Muscle of arm (tissue), 12 donors: ENCODE measurements around the gene ATP7B. TPM values are rescaled to one million over a fixed set of nuclear protein-coding genes. Genes with fewer than 3 reads are reported as not detected.

Experiments
- DNase-seq: peaks from one replicate; pipeline ENCODE4 v3.0.0-alpha.2; 2013
- polyA plus RNA-seq, 12 donors: library from polyadenylated mRNA; unstranded; fragments of 120-200 nt; gene quantifications; one replicate each; pipeline ENCODE4 v1.2.1, GENCODE V29; 2013; ENCODE audit not compliant: insufficient read length in 12 of 12

Gene ATP7B
- polyA plus RNA-seq, 12 donors: 4.4 to 19.8 (median 6.6) TPM; not detected in 1

GRCh38 chr13:51894239-51894638 lies 117.0 kb downstream of the ATP7B start:
- no peak for DNase-seq

DNA sequence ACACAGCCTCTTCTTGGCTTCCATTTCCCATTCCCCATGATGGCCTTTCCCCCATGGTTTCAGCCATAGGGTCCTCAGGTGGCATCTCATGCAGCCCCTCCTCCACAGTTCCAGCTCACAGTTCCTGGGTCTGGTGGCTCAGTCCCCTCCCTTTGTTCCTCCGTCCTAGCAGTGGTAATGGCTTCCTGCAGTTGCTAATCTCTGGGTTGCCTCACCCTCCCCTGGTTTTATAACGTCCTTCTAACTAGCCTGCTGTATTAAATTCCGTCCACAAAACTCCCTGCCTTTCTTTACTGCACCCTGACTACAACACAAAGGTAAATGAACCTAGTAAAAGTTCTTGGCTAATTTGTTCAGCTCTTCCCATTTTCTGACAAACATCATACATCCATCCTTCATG lies 118.6 kb downstream of the ATP7B start:
- DNase-seq: no peak

DNA sequence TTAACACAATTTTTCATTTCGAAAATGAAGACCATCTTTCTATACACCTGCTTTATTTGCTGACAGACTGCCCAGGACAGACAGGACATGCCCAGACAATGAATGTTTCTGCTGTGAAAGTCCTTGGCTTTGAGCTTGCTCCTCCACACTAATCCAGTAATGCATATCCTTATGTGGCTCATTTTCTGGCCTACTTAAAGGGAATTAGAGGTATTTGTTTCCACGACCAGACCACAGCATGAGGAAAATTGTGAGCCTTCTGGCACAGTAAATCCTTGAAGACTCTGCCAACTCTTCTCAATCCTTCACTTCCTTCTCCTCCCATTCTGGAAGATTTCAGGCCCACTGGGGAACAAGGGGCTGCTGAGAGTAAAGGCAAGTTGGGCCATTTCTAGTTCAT lies 123.8 kb downstream of the ATP7B start:
- DNase-seq: peak; percentile 11

GRCh38 chr13:51885651-51886050 lies 125.6 kb downstream of the ATP7B start:
- no peak for DNase-seq

- DNase-seq: no peak
Observed at GRCh38 chr13:51883226-51883600, 128.0 kb downstream of the ATP7B start.

Other genes with a start within 250 kb of the ATP7B start
- gene DHRS12, start 207.3 kb downstream of the ATP7B start, polyA plus RNA-seq: 10 to 100 TPM in 9 of 12 donors, 1 to 10 TPM in 1, not detected in 2; 9.6 to 18.0 (median 14.5) TPM
- gene TMEM272, start 166.3 kb downstream of the ATP7B start, polyA plus RNA-seq: under 1 TPM in 10 of 12 donors, not detected in 2; 0.08 to 0.55 (median 0.17) TPM
- not detected for gene CCDC70, start 149.5 kb downstream of the ATP7B start, polyA plus RNA-seq
- gene ALG11, start 948 bp upstream of the ATP7B start, polyA plus RNA-seq: 10 to 100 TPM in 11 of 12 donors, not detected in 1; 17.5 to 32.8 (median 23.4) TPM
- gene UTP14C, start 13.2 kb upstream of the ATP7B start, polyA plus RNA-seq: 10 to 100 TPM in 11 of 12 donors, not detected in 1; 19.2 to 26.4 (median 22.8) TPM
- gene NEK5, start 117.6 kb upstream of the ATP7B start, polyA plus RNA-seq: 1 to 10 TPM in 4 of 12 donors, under 1 TPM in 6, not detected in 2; 0.56 to 1.9 (median 0.94) TPM
- 10 to 100 TPM in 10 of 12 donors, 1 to 10 TPM in 1, not detected in 1; 8.6 to 63.5 (median 20.4) TPM for gene NEK3, start 148.1 kb upstream of the ATP7B start, polyA plus RNA-seq